Panc1 (cell line): ENCODE data around the gene TRAPPC8. TPM values are rescaled to one million over a fixed set of nuclear protein-coding genes. Genes with fewer than 3 reads are reported as not detected.

Source experiments
- ATAC-seq: fragments of 200-7000 bp; cut with Tn5 transposase; 2 replicates; pipeline ENCODE4 v1.9.1; 2020; ENCODE audit warnings: mild to moderate bottlenecking, moderate library complexity
- BruUV-seq: library from RNA; stranded (reverse); fragments of 400-500 nt; replicated peaks from 2 replicates; lab custom pipeline; 2021; lab: Mats Ljungman, UMichigan
- CTCF ChIA-PET: fragments of 300-600 bp; sonication (Branson Sonifier 250); formaldehyde crosslinking; loops from one replicate; lab custom pipeline; 2022; ENCODE audit warnings: antibody characterized with exemption; lab: Charles Lee
- POLR2A ChIA-PET: fragments of 300-600 bp; sonication (Branson Sonifier 250); formaldehyde crosslinking; loops from one replicate; lab custom pipeline; 2022; ENCODE audit warnings: antibody characterized with exemption; lab: Charles Lee
- DNase-seq: peaks from one replicate; pipeline ENCODE4 v3.0.0-alpha.2; 2010; ENCODE audit warnings: low read depth, low spot score
- H3K27ac ChIP-seq: 2 replicates; pipeline ENCODE4 v1.5.1; 2011; ENCODE audit warnings: mild to moderate bottlenecking, low read length, inconsistent platforms
- H3K27me3 ChIP-seq: fragments of 200-500 bp; sonication (Bioruptor generic); 2 replicates; pipeline ENCODE4 v1.6.0; 2014; ENCODE audit warnings: low read length, inconsistent platforms; ENCODE audit not compliant: control insufficient read depth, insufficient read depth
- H3K36me3 ChIP-seq: fragments of 200-500 bp; sonication (Bioruptor generic); 2 replicates; pipeline ENCODE4 v1.5.1; 2014; ENCODE audit warnings: inconsistent platforms, mild to moderate bottlenecking, low read length, moderate library complexity; ENCODE audit not compliant: control insufficient read depth, insufficient read depth
- H3K4me1 ChIP-seq: 2 replicates; pipeline ENCODE4 v1.5.1; 2011; ENCODE audit warnings: inconsistent platforms, mild to moderate bottlenecking, low read length, moderate library complexity; ENCODE audit not compliant: control insufficient read depth, insufficient read depth
- H3K4me3 ChIP-seq, 2 experiments: 2 replicates each; pipeline ENCODE4 v1.5.1; 2011 to 2012; ENCODE audit warnings: low read depth in 2 of 2, low read length in 2 of 2, mild to moderate bottlenecking in 2 of 2, inconsistent platforms in 1 of 2, moderate library complexity in 1 of 2
- H3K9me3 ChIP-seq: fragments of 200-500 bp; sonication (Bioruptor generic); 2 replicates; pipeline ENCODE4 v1.5.1; 2014; ENCODE audit warnings: low read depth, mild to moderate bottlenecking, inconsistent platforms, low read length, moderate library complexity; ENCODE audit not compliant: control insufficient read depth, insufficient read depth
- CTCF ChIP-seq: fragments of 450-650 bp; IDR thresholded peaks from 2 replicates; pipeline ENCODE4 v1.5.1; 2017; ENCODE audit warnings: mild to moderate bottlenecking
- POLR2AphosphoS5 ChIP-seq: IDR thresholded peaks from 2 replicates; pipeline ENCODE4 v1.6.1; 2012; ENCODE audit warnings: mild to moderate bottlenecking, low read depth, low read length, moderate library complexity
- REST ChIP-seq, 2 experiments: IDR thresholded peaks; 2 replicates each; pipeline ENCODE4 v1.6.1; 2011 to 2012; ENCODE audit warnings: low read depth in 2 of 2, control low read depth in 1 of 2, low read length in 1 of 2, mild to moderate bottlenecking in 1 of 2, moderate library complexity in 1 of 2; ENCODE audit not compliant: insufficient read depth in 1 of 2
- SIN3A ChIP-seq: IDR thresholded peaks from 2 replicates; pipeline ENCODE4 v1.6.1; 2012; ENCODE audit warnings: low read depth, mild to moderate bottlenecking, low read length, moderate library complexity, borderline replicate concordance; ENCODE audit not compliant: insufficient read depth
- TCF7L2 ChIP-seq: IDR thresholded peaks from 2 replicates; pipeline ENCODE4 v1.6.1; 2011; ENCODE audit warnings: mild to moderate bottlenecking, low read depth, low read length, inconsistent platforms
- in situ Hi-C: cut with HindIII; loops from 2 replicates; pipeline ENCODE4 v1.10.0; 2016; ENCODE audit warnings: low sequenced_read_pairs, low pct_unique_long_range_greater_than_20kb
- intact Hi-C: fragments of 100-400 bp; cut with micrococcal nuclease; formaldehyde crosslinking; loops from one replicate; pipeline ENCODE4 v1.10.0; 2022; ENCODE audit not compliant: unreplicated experiment
- total RNA-seq: library from RNA; stranded (reverse); gene quantifications from one replicate; pipeline ENCODE4 v1.2.1, GENCODE V29; 2021; ENCODE audit not compliant: unreplicated experiment

The TRAPPC8 gene
- total RNA-seq, 1 experiment from 2014 or later = 35.3 TPM

GRCh38 chr18:31892936-31893335, 50.0 kb downstream of the TRAPPC8 start:
- no TSS peak for BruUV-seq
- ChIA-PET CTCF (no interaction called here), POLR2A (no interaction called here)

GRCh38 chr18:31891566-31891965, 51.4 kb downstream of the TRAPPC8 start:
- intact Hi-C loops = no loop called here
- POLR2A ChIA-PET = no interaction called here
- CTCF ChIA-PET = interaction anchor here (0.6 kb wide), 1 partner anchor 195 kb away, joined by 5 read pairs; no protein-coding TSS in a partner anchor

More at GRCh38 chr18:31892936-31893335, 50.0 kb downstream of the TRAPPC8 start:
- no peak for TF ChIP-seq REST (IDR thresholded peaks at IDR 0.05; ENCODE audit: insufficient read depth in 1 of 2, low read depth in 2 of 2, low read length in 1 of 2)
- no peak for TF ChIP-seq TCF7L2
- TF ChIP-seq SIN3A = no peak
- TF ChIP-seq POLR2AphosphoS5 = no peak
- TF ChIP-seq CTCF = no peak
- Histone ChIP-seq H3K9me3 (no peaks in the 10 kb centered on the region), H3K4me1 (no peaks in the 10 kb centered on the region), H3K27me3 (no peaks in the 10 kb centered on the region), H3K36me3 (peaks cover 14% of the 10 kb centered on the region; the same call in 1 of the 2 replicates), H3K27ac (no peak overlapping the region), H3K4me3 (no peak overlapping the region)
- DNase-seq (no peak), ATAC-seq (no peak)
- intact Hi-C loops (no loop called here), in situ Hi-C loops (no loop called here)

More at GRCh38 chr18:31891566-31891965, 51.4 kb downstream of the TRAPPC8 start:
- no TSS peak for BruUV-seq
- H3K27ac ChIP-seq = no peak overlapping the region
- peaks cover 8% of the 10 kb centered on the region; the same call in 1 of the 2 replicates for H3K36me3 ChIP-seq
- TF ChIP-seq CTCF = no peak
- no peak for TF ChIP-seq POLR2AphosphoS5
- no peak for TF ChIP-seq TCF7L2
- no peak for TF ChIP-seq REST (IDR thresholded peaks at IDR 0.05; ENCODE audit: insufficient read depth in 1 of 2, low read depth in 2 of 2, low read length in 1 of 2)
- in situ Hi-C loops = no loop called here
- H3K4me1 ChIP-seq = no peaks in the 10 kb centered on the region
- DNase-seq (no peak), ATAC-seq (no peak)
- no peak overlapping the region for H3K4me3 ChIP-seq
- no peaks in the 10 kb centered on the region for H3K9me3 ChIP-seq
- H3K27me3 ChIP-seq = no peaks in the 10 kb centered on the region
